ENCODE measurements around the gene ANKRD45.
"Not testable (repeated sequence)": the region's sequence is repeated elsewhere in the genome, so short reads cannot be mapped to it uniquely, and the experiment has no call there.

The ANKRD45 gene

GRCh38 chr1:173568483-173568882 is 101.2 kb downstream of the ANKRD45 start:
- DNase-seq, result no peak

- DNase-seq, result not testable (repeated sequence)
Observed at GRCh38 chr1:173563846-173564245, 105.8 kb downstream of the ANKRD45 start.

GRCh38 chr1:173562813-173563212 is 106.8 kb downstream of the ANKRD45 start:
- no peak for DNase-seq

- no peak for DNase-seq
Observed at GRCh38 chr1:173561263-173561662, 108.4 kb downstream of the ANKRD45 start.

- no peak for DNase-seq
Observed at GRCh38 chr1:173560285-173560880, 109.3 kb downstream of the ANKRD45 start.

All from stimulated activated CD4-positive, alpha-beta T cell treated with anti-CD3 and anti-CD28 coated beads, Interleukin-4, amount 100 ng/mL, for 4 hours (primary cell).